HG03439 (cell line): Measurements from ENCODE around the gene PTPN14.
"Not testable (repeated sequence)": the region's sequence is repeated elsewhere in the genome, so short reads cannot be mapped to it uniquely, and the experiment has no call there.

ENCODE experiments used
- ATAC-seq: cut with Tn5 transposase; IDR thresholded peaks from one replicate; pipeline ENCODE4 v1.9.1; 2021; ENCODE audit warnings: mild to moderate bottlenecking, moderate library complexity; ENCODE audit not compliant: unreplicated experiment

PTPN14 gene

GRCh38 chr1:214404571-214405213 is 146.7 kb downstream of the PTPN14 start:
- no peak for ATAC-seq

GRCh38 chr1:214404154-214404553 is 147.2 kb downstream of the PTPN14 start:
- ATAC-seq, result peak; percentile 64

- no peak for ATAC-seq
These were observed 148.0 kb downstream of the PTPN14 start for GRCh38 chr1:214403431-214403830.

- ATAC-seq, result no peak
These were observed 148.8 kb downstream of the PTPN14 start for GRCh38 chr1:214402613-214403083.

GRCh38 chr1:214401666-214402065 is 149.7 kb downstream of the PTPN14 start:
- no peak for ATAC-seq

- no peak for ATAC-seq
These were observed 151.3 kb downstream of the PTPN14 start for GRCh38 chr1:214400131-214400530.

- ATAC-seq, result no peak
These were observed 152.9 kb downstream of the PTPN14 start for GRCh38 chr1:214398490-214398889.

- no peak for ATAC-seq
These were observed 153.9 kb downstream of the PTPN14 start for GRCh38 chr1:214397497-214397896.

- no peak for ATAC-seq
These were observed 155.1 kb downstream of the PTPN14 start for GRCh38 chr1:214396330-214396729.

- ATAC-seq, result not testable (repeated sequence)
These were observed 156.8 kb downstream of the PTPN14 start for GRCh38 chr1:214394569-214394968.

- ATAC-seq, result no peak
These were observed 158.3 kb downstream of the PTPN14 start for GRCh38 chr1:214393086-214393485.

GRCh38 chr1:214391873-214392645 is 159.3 kb downstream of the PTPN14 start:
- ATAC-seq, result no peak

- no peak for ATAC-seq
These were observed 161.7 kb downstream of the PTPN14 start for GRCh38 chr1:214389734-214390133.

GRCh38 chr1:214386747-214387146 is 164.7 kb downstream of the PTPN14 start:
- ATAC-seq, result no peak

GRCh38 chr1:214386333-214386732 is 165.1 kb downstream of the PTPN14 start:
- no peak for ATAC-seq

- no peak for ATAC-seq
These were observed 166.0 kb downstream of the PTPN14 start for GRCh38 chr1:214385428-214385827.

- no peak for ATAC-seq
These were observed 166.9 kb downstream of the PTPN14 start for GRCh38 chr1:214384373-214385079.

- no peak for ATAC-seq
These were observed 167.7 kb downstream of the PTPN14 start for GRCh38 chr1:214383381-214384372.

- ATAC-seq, result no peak
These were observed 170.3 kb downstream of the PTPN14 start for GRCh38 chr1:214380986-214381695.

- no peak for ATAC-seq
These were observed 171.0 kb downstream of the PTPN14 start for GRCh38 chr1:214380396-214380795.
